Hepatocyte (in vitro differentiated cells): ENCODE results near the gene LRIT1. TPM values are rescaled to one million over a fixed set of nuclear protein-coding genes. Genes with fewer than 3 reads are reported as not detected.

ENCODE experiments used
- DNase-seq: peaks from one replicate; pipeline ENCODE4 v3.0.0-alpha.2; 2016; ENCODE audit warnings: low spot score
- H2AFZ ChIP-seq: fragments of 200-600 bp; sonication (generic); 2 replicates; pipeline ENCODE4 v1.6.0; 2016; ENCODE audit warnings: antibody characterized with exemption, mild to moderate bottlenecking
- H3K27ac ChIP-seq: fragments of 200-600 bp; sonication (generic); 2 replicates; pipeline ENCODE4 v1.5.1; 2016; ENCODE audit warnings: mild to moderate bottlenecking
- H3K27me3 ChIP-seq: fragments of 200-600 bp; sonication (generic); 2 replicates; pipeline ENCODE4 v1.6.1; 2016
- H3K36me3 ChIP-seq: fragments of 200-600 bp; sonication (generic); replicated peaks from 2 replicates; pipeline ENCODE4 v1.5.1; 2016; ENCODE audit warnings: low read depth; ENCODE audit not compliant: insufficient read depth
- H3K4me1 ChIP-seq: fragments of 200-600 bp; sonication (generic); 2 replicates; pipeline ENCODE4 v1.5.1; 2016; ENCODE audit warnings: mild to moderate bottlenecking, moderate library complexity; ENCODE audit not compliant: insufficient read depth
- H3K4me2 ChIP-seq: fragments of 200-600 bp; sonication (generic); 2 replicates; pipeline ENCODE4 v1.6.0; 2016
- H3K4me3 ChIP-seq: fragments of 200-600 bp; sonication (generic); 2 replicates; pipeline ENCODE4 v1.5.1; 2016; ENCODE audit warnings: mild to moderate bottlenecking
- H3K79me2 ChIP-seq: fragments of 200-600 bp; sonication (generic); 2 replicates; pipeline ENCODE4 v1.6.0; 2017; ENCODE audit warnings: mild to moderate bottlenecking
- H3K9me2 ChIP-seq: fragments of 200-600 bp; sonication (generic); replicated peaks from 2 replicates; pipeline ENCODE4 v1.6.0; 2017; ENCODE audit warnings: mild to moderate bottlenecking; ENCODE audit not compliant: insufficient read depth
- H3K9me3 ChIP-seq: fragments of 200-600 bp; sonication (generic); 2 replicates; pipeline ENCODE4 v1.5.1; 2016; ENCODE audit warnings: low read depth, mild to moderate bottlenecking
- H4K20me1 ChIP-seq: fragments of 200-600 bp; sonication (generic); 2 replicates; pipeline ENCODE4 v1.6.0; 2016; ENCODE audit warnings: mild to moderate bottlenecking; ENCODE audit not compliant: insufficient read depth, poor library complexity, severe bottlenecking
- EZH2 ChIP-seq: fragments of 200-600 bp; sonication (generic); IDR thresholded peaks from 2 replicates; pipeline ENCODE4 v1.6.1; 2016; ENCODE audit warnings: antibody characterized with exemption, mild to moderate bottlenecking, borderline replicate concordance
- EZH2phosphoT487 ChIP-seq: fragments of 200-600 bp; sonication (generic); IDR thresholded peaks from one replicate; pipeline ENCODE4 v1.6.1; 2018; ENCODE audit warnings: antibody characterized with exemption, mild to moderate bottlenecking, low read depth, moderate library complexity; ENCODE audit not compliant: unreplicated experiment, severe bottlenecking
- WGBS: methylation state at CpG from one replicate; pipeline ENCODE4 v1.1.6; 2016; ENCODE audit warnings: low lambda C conversion rate; ENCODE audit errors: missing lambda C conversion rate; 5-methylcytosine and 5-hydroxymethylcytosine counted together
- polyA plus RNA-seq: library from polyadenylated mRNA; unstranded; fragments of >200 nt; fragmentation: Nextera tagmentation; extraction: Ambion mirVana; gene quantifications from 2 replicates; pipeline ENCODE4 v1.2.1, GENCODE V29; 2016
- total RNA-seq: library from RNA; depleted of rRNA; stranded (reverse); fragments of >200 nt; gene quantifications from 2 replicates; pipeline ENCODE4 v1.2.3, GENCODE V29; 2014
- TF ChIP-seq, protein P1 (sequence below): fragments of 200-600 bp; sonication (generic); IDR thresholded peaks from 2 replicates; pipeline ENCODE4 v1.5.1; 2016; ENCODE audit warnings: antibody characterized with exemption, mild to moderate bottlenecking; ENCODE audit not compliant: poor library complexity

LRIT1 gene
- total and polyA plus RNA-seq, 2 experiments from 2014 or later: not detected

DNA sequence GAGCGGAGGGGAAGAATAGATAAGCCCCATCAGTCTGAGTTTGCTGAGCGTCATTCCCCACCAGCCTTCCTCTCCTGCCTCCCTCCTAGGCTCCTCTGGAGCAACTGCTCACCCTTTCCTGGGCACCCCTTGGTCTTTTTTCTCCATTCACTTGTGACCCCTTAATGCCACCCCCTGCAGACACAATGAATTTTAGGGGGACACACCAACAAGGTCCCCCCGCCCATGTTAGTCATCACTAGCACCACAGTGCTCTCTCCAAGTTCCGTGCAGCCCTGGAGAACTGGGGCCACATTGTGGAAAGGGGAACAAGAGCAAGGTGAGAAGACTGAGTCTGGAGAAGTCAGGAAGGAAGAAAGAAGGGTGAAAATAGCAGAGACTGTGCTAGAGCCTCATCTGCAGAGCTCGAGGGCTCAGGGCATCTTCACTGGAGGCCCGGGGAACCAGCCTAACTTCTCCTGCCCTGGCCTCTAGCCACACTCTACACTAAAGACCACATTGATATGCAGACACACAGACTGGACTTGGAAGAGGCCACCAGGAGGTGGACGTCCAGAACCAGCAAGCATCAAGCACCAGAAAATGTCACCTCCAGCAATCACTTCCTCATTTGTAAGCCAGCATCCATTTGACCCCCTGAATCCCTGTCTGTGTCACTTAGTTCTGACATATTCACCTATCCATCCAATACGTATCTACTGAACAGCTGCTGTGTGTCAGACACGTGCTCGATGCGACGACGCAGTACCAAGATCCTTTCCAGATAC, 21.0 kb upstream of the LRIT1 start:
- no peak overlapping the region for H3K4me2 ChIP-seq
- no peaks in the 10 kb centered on the region for H3K36me3 ChIP-seq
- no peaks in the 10 kb centered on the region for H3K9me2 ChIP-seq
- H2AFZ ChIP-seq: no peak overlapping the region
- H3K27ac ChIP-seq: no peak overlapping the region
- DNase-seq: no peak
- no peaks in the 10 kb centered on the region for H3K9me3 ChIP-seq
- H3K4me3 ChIP-seq: no peak overlapping the region
- WGBS: 77% methylated on average over 13 of the region's 13 CpGs
- H3K27me3 ChIP-seq: peaks cover 2% of the 10 kb centered on the region
- TF ChIP-seq EZH2phosphoT487: no peak
- TF ChIP-seq, protein P1, sequence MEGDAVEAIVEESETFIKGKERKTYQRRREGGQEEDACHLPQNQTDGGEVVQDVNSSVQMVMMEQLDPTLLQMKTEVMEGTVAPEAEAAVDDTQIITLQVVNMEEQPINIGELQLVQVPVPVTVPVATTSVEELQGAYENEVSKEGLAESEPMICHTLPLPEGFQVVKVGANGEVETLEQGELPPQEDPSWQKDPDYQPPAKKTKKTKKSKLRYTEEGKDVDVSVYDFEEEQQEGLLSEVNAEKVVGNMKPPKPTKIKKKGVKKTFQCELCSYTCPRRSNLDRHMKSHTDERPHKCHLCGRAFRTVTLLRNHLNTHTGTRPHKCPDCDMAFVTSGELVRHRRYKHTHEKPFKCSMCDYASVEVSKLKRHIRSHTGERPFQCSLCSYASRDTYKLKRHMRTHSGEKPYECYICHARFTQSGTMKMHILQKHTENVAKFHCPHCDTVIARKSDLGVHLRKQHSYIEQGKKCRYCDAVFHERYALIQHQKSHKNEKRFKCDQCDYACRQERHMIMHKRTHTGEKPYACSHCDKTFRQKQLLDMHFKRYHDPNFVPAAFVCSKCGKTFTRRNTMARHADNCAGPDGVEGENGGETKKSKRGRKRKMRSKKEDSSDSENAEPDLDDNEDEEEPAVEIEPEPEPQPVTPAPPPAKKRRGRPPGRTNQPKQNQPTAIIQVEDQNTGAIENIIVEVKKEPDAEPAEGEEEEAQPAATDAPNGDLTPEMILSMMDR: no peak
- no peaks in the 10 kb centered on the region for H3K4me1 ChIP-seq
- H3K79me2 ChIP-seq: no peaks in the 10 kb centered on the region
- no peaks in the 10 kb centered on the region for H4K20me1 ChIP-seq

DNA sequence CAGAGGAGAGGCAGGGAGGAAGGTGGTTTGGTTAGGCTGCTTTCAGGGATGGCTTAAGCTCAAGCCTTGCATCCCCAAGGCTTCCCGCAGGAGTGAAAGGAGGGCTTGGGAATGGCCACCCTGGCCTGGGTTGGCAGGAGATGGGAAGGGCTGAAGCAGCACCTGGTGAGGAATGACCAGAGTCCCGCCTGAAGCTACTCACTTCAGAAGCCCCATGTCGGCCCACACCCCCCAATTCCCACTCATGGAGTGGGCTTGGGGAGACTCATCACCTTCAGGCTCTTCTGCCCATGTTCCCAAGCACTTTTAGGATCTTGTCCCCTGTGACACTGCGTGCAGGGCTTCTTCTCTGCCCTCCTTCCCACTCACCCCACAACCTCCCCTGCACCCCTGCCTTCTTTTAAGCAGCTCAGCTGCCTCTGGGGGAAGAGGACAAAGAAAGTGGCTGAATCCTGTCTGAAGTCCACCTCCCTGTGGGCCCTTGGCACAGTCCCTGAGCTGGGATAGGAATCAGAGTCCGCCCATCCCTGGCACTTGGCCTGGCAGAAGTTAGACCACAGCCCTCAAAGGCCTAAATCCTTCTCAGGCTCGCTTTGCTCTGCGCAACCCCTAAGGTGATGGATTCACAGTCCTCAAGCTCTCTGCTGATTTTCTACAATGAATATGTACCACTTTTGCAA, 20.0 kb upstream of the LRIT1 start:
- H4K20me1 ChIP-seq: no peaks in the 10 kb centered on the region
- H3K9me2 ChIP-seq: no peaks in the 10 kb centered on the region
- H3K27ac ChIP-seq: no peak overlapping the region
- no peak for DNase-seq
- H3K79me2 ChIP-seq: no peaks in the 10 kb centered on the region
- H3K4me3 ChIP-seq: no peak overlapping the region
- H3K9me3 ChIP-seq: no peaks in the 10 kb centered on the region
- H3K4me1 ChIP-seq: no peaks in the 10 kb centered on the region
- no peak for TF ChIP-seq EZH2phosphoT487
- TF ChIP-seq, protein P1: no peak
- TF ChIP-seq EZH2: no peak
- 81% methylated on average over 7 of the region's 7 CpGs for WGBS
- no peaks in the 10 kb centered on the region for H3K36me3 ChIP-seq
- H3K4me2 ChIP-seq: no peak overlapping the region
- H3K27me3 ChIP-seq: peaks cover 2% of the 10 kb centered on the region
- H2AFZ ChIP-seq: no peak overlapping the region

DNA sequence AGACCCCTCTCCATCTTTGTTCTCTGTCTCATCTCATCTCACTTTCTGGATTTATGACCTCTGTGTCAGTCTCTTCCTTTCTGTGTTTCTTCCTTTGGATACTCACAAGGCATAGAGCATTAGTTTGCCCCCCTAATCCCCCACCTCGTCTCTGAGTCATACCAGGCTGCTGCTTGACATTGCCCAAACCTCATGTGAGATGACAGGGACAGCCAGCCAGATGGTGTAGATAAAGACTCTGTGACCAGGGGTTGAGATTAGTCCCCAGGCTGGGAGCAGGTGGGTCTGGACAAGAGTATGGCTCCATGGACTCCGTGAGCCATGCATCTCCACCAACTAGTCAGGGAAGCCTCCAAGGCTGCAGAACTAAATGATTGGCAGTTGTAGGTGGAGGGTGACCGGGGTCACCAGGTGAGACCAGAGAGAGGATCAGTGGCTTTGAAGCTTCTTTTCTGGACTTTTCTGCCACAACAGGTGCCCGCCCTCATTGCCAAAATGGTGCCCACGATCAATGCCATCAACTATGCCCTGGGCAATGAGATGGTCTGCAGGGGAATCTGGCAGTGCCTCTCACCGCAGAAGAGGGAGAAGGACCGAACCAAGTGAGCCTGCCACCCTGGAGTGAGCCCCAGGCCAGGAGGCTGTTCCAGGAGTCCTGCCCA, 16.8 kb upstream of the LRIT1 start:
- no peaks in the 10 kb centered on the region for H3K9me3 ChIP-seq
- H3K4me2 ChIP-seq: no peak overlapping the region
- H3K27ac ChIP-seq: no peak overlapping the region
- no peak overlapping the region for H2AFZ ChIP-seq
- no peak for DNase-seq
- no peaks in the 10 kb centered on the region for H3K9me2 ChIP-seq
- no peak overlapping the region for H3K4me3 ChIP-seq
- peaks cover 2% of the 10 kb centered on the region for H3K27me3 ChIP-seq
- H3K79me2 ChIP-seq: no peaks in the 10 kb centered on the region
- WGBS: 88% methylated on average over 7 of the region's 7 CpGs
- H3K36me3 ChIP-seq: no peaks in the 10 kb centered on the region
- TF ChIP-seq, protein P1: no peak
- TF ChIP-seq EZH2 (no peak), EZH2phosphoT487 (no peak)
- no peaks in the 10 kb centered on the region for H3K4me1 ChIP-seq
- no peaks in the 10 kb centered on the region for H4K20me1 ChIP-seq
